8988T (cell line): ENCODE measurements around the gene CRKL.

Source experiments
- DNase-seq: peaks from one replicate; pipeline ENCODE4 v3.0.0; 2011

Gene CRKL

GRCh38 chr22:20983081-20983771 is 66.0 kb downstream of the CRKL start:
- no peak for DNase-seq

- DNase-seq, result no peak
These were observed 68.5 kb downstream of the CRKL start for GRCh38 chr22:20985720-20986119.

- no peak for DNase-seq
These were observed 69.2 kb downstream of the CRKL start for GRCh38 chr22:20986365-20986764.

GRCh38 chr22:20987375-20987774 is 70.2 kb downstream of the CRKL start:
- no peak for DNase-seq

GRCh38 chr22:20988573-20989322 is 71.5 kb downstream of the CRKL start:
- DNase-seq, result no peak

GRCh38 chr22:20989323-20990138 is 72.3 kb downstream of the CRKL start:
- DNase-seq, result no peak

- DNase-seq, result no peak
These were observed 73.3 kb downstream of the CRKL start for GRCh38 chr22:20990184-20991180.

GRCh38 chr22:20991252-20992055 is 74.2 kb downstream of the CRKL start:
- no peak for DNase-seq

GRCh38 chr22:20992056-20992442 is 74.8 kb downstream of the CRKL start:
- DNase-seq, result no peak

- DNase-seq, result no peak
These were observed 75.5 kb downstream of the CRKL start for GRCh38 chr22:20992456-20993303.

GRCh38 chr22:20993304-20994127 is 76.3 kb downstream of the CRKL start:
- no peak for DNase-seq

- DNase-seq, result no peak
These were observed 77.1 kb downstream of the CRKL start for GRCh38 chr22:20994128-20994901.

GRCh38 chr22:20994902-20995241 is 77.7 kb downstream of the CRKL start:
- DNase-seq, result no peak

GRCh38 chr22:20995329-20996030 is 78.3 kb downstream of the CRKL start:
- DNase-seq, result no peak

- no peak for DNase-seq
These were observed 78.8 kb downstream of the CRKL start for GRCh38 chr22:20996031-20996410.

- no peak for DNase-seq
These were observed 79.7 kb downstream of the CRKL start for GRCh38 chr22:20996598-20997535.
